Measurements from ENCODE around the gene SEMA5A. TPM values are rescaled to one million over a fixed set of nuclear protein-coding genes. Genes with fewer than 3 reads are reported as not detected.

Gene SEMA5A
- polyA plus RNA-seq, 1 of the 3 experiments (the other 2 are of a cell fraction), result 0.58 TPM

DNA sequence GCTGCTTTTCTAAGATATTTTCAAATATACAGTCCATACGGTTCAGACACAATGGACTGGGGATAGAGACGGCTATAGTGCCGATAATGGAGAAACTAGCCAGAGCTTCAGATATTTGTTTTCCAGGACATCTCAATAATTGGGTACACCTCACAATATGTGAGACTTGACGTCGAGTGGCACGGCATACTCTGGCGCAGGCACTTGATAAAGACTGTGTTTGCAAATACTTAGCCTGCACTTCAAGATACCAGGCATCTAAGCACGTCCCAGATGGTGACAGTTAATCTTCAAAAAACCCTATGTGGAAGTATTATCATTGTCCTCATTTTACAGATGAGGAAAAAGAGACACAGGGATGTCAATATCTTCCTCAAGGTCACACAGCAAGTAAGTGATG is 48.5 kb downstream of the SEMA5A start (continued):
- no peak for TF ChIP-seq MAX (IDR thresholded peaks at IDR 0.05; ENCODE audit: low read depth)
- no peak for TF ChIP-seq EP300 (IDR thresholded peaks at IDR 0.05; ENCODE audit: borderline replicate concordance in 1 of 2, low read depth in 1 of 2, low read length in 1 of 2)
- TF ChIP-seq, protein P1, sequence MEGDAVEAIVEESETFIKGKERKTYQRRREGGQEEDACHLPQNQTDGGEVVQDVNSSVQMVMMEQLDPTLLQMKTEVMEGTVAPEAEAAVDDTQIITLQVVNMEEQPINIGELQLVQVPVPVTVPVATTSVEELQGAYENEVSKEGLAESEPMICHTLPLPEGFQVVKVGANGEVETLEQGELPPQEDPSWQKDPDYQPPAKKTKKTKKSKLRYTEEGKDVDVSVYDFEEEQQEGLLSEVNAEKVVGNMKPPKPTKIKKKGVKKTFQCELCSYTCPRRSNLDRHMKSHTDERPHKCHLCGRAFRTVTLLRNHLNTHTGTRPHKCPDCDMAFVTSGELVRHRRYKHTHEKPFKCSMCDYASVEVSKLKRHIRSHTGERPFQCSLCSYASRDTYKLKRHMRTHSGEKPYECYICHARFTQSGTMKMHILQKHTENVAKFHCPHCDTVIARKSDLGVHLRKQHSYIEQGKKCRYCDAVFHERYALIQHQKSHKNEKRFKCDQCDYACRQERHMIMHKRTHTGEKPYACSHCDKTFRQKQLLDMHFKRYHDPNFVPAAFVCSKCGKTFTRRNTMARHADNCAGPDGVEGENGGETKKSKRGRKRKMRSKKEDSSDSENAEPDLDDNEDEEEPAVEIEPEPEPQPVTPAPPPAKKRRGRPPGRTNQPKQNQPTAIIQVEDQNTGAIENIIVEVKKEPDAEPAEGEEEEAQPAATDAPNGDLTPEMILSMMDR (IDR thresholded peaks at IDR 0.05), result no peak
- no peak for TF ChIP-seq TAF1 (IDR thresholded peaks at IDR 0.05; ENCODE audit: borderline replicate concordance, low read depth, low read length)

GRCh38 chr5:9496801-9497200 is 49.1 kb downstream of the SEMA5A start:
- DNase-seq, result no peak
- Histone ChIP-seq H3K4me1 (ENCODE audit: control insufficient read depth in 1 of 2, insufficient read depth in 2 of 2, low read depth in 1 of 2, low read length in 1 of 2) (peaks cover 0 to 9% of the 10 kb centered on the region in 2 experiments; a peak in 2 of 4 replicates), H4K20me1 (ENCODE audit: insufficient read depth) (no peaks in the 10 kb centered on the region), H3K9me2 (no peaks in the 10 kb centered on the region), H3K36me3 (replicated peaks in 1 of 2; ENCODE audit: control insufficient read depth in 1 of 2, insufficient read depth in 2 of 2, low read length in 1 of 2) (no peaks in the 10 kb centered on the region), H3K79me2 (ENCODE audit: insufficient read depth) (no peaks in the 10 kb centered on the region), H3K4me3 (ENCODE audit: low read depth in 2 of 2, low read length in 1 of 2) (no peak overlapping the region), H3F3A (replicated peaks; ENCODE audit: insufficient read depth) (no peaks in the 10 kb centered on the region), H3K4me2 (no peak overlapping the region), H2AFZ (ENCODE audit: low read depth) (no peak overlapping the region), H3K27ac (ENCODE audit: low read depth in 2 of 2, low read length in 1 of 2) (no peak overlapping the region; a peak in 1 of 4 replicates), H3K9ac (no peak overlapping the region), H3K9me3 (no peaks in the 10 kb centered on the region), H3K27me3 (ENCODE audit: insufficient read depth) (no peaks in the 10 kb centered on the region)
- TF ChIP-seq FOXM1 (IDR thresholded peaks at IDR 0.05; ENCODE audit: low read depth) (no peak), MAX (IDR thresholded peaks at IDR 0.05; ENCODE audit: low read depth) (no peak), ELF1 (IDR thresholded peaks at IDR 0.05) (no peak), JUND (IDR thresholded peaks at IDR 0.05) (no peak), GABPA (IDR thresholded peaks at IDR 0.05; ENCODE audit: low read depth) (no peak), TEAD4 (IDR thresholded peaks at IDR 0.05; ENCODE audit: borderline replicate concordance, insufficient read depth) (no peak), CHD2 (IDR thresholded peaks at IDR 0.05; ENCODE audit: low read length, partially characterized antibody) (no peak), NFIC (IDR thresholded peaks at IDR 0.05; ENCODE audit: borderline replicate concordance) (no peak), SMC3 (IDR thresholded peaks at IDR 0.05; ENCODE audit: low read depth, low read length) (no peak), RXRA (IDR thresholded peaks at IDR 0.05; ENCODE audit: borderline replicate concordance, low read depth) (no peak), RCOR1 (IDR thresholded peaks at IDR 0.05; ENCODE audit: low read length) (no peak), TAF1 (IDR thresholded peaks at IDR 0.05; ENCODE audit: borderline replicate concordance, low read depth, low read length) (no peak)
- TF ChIP-seq, protein P2, sequence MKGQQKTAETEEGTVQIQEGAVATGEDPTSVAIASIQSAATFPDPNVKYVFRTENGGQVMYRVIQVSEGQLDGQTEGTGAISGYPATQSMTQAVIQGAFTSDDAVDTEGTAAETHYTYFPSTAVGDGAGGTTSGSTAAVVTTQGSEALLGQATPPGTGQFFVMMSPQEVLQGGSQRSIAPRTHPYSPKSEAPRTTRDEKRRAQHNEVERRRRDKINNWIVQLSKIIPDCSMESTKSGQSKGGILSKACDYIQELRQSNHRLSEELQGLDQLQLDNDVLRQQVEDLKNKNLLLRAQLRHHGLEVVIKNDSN (IDR thresholded peaks at IDR 0.05; ENCODE audit: borderline replicate concordance, low read depth), result no peak
- TF ChIP-seq, protein P1 (IDR thresholded peaks at IDR 0.05), result no peak
- TF ChIP-seq, protein P3, sequence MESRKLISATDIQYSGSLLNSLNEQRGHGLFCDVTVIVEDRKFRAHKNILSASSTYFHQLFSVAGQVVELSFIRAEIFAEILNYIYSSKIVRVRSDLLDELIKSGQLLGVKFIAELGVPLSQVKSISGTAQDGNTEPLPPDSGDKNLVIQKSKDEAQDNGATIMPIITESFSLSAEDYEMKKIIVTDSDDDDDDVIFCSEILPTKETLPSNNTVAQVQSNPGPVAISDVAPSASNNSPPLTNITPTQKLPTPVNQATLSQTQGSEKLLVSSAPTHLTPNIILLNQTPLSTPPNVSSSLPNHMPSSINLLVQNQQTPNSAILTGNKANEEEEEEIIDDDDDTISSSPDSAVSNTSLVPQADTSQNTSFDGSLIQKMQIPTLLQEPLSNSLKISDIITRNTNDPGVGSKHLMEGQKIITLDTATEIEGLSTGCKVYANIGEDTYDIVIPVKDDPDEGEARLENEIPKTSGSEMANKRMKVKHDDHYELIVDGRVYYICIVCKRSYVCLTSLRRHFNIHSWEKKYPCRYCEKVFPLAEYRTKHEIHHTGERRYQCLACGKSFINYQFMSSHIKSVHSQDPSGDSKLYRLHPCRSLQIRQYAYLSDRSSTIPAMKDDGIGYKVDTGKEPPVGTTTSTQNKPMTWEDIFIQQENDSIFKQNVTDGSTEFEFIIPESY (IDR thresholded peaks at IDR 0.05; ENCODE audit: borderline replicate concordance, low read depth), result no peak
- POLR2A ChIA-PET, result no interaction called here
- WGBS (ENCODE audit: low lambda C conversion rate), result 70% methylated on average over 1 of the region's 1 CpG
- CTCF ChIA-PET, result interaction anchor here (2.4 kb wide), 1 partner anchor 48 kb away, joined by 6 read pairs; no protein-coding TSS in a partner anchor
